ENCODE measurements around the gene GATA3.

The GATA3 gene

DNA sequence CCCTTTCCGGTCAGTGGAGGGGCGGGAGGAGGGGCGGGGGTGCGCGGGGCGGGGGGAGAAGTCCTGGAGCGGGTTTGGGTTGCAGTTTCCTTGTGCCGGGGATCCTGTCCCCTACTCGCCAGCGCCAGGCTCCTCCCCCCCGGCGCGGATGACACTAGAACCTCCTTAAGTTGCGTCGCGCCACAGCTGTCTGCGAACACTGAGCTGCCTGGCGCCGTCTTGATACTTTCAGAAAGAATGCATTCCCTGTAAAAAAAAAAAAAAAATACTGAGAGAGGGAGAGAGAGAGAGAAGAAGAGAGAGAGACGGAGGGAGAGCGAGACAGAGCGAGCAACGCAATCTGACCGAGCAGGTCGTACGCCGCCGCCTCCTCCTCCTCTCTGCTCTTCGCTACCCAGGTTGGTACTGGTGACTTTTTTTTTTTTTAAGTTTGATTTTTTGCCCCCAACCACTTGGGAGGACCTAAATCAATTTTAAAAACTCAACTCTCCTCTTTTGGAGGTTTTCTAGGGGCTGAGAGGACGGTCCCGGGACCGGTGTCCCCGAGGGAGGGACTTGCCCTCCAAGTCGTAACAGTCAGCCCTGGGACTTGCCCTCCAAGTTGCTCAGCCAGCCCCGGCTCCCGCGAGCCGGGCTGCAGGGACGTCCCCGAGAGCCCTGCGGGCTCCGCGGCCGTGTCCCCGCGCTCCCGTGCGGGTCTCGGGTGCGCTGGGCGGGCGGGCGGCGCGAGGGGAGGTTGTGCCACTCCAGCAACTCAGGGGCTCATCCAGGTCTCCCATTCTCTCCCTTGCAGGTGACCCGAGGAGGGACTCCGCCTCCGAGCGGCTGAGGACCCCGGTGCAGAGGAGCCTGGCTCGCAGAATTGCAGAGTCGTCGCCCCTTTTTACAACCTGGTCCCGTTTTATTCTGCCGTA, at the start of gene GATA3:
GATA3 (plus strand) TSS at position 195 of the 914 bp plus-strand sequence. CDS start 968 bp downstream, outside the sequence.
- DNase-seq (ENCODE audit: extremely low read depth, insufficient read length), result peak; percentile 76
- Histone ChIP-seq H3K27me3 (replicated peaks; ENCODE audit: control insufficient read depth, insufficient read depth, low read length) (no peaks in the 10 kb centered on the region), H3K36me3 (ENCODE audit: control insufficient read depth, insufficient read depth, low read length) (peaks cover 6% of the 10 kb centered on the region), H3K4me3 (replicated peaks; ENCODE audit: low read depth, low read length) (peak within 1 kb of the TSS; percentile 76)
- TF ChIP-seq, protein P1, sequence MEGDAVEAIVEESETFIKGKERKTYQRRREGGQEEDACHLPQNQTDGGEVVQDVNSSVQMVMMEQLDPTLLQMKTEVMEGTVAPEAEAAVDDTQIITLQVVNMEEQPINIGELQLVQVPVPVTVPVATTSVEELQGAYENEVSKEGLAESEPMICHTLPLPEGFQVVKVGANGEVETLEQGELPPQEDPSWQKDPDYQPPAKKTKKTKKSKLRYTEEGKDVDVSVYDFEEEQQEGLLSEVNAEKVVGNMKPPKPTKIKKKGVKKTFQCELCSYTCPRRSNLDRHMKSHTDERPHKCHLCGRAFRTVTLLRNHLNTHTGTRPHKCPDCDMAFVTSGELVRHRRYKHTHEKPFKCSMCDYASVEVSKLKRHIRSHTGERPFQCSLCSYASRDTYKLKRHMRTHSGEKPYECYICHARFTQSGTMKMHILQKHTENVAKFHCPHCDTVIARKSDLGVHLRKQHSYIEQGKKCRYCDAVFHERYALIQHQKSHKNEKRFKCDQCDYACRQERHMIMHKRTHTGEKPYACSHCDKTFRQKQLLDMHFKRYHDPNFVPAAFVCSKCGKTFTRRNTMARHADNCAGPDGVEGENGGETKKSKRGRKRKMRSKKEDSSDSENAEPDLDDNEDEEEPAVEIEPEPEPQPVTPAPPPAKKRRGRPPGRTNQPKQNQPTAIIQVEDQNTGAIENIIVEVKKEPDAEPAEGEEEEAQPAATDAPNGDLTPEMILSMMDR (IDR thresholded peaks at IDR 0.05; ENCODE audit: insufficient read depth, low read length, poor library complexity, severe bottlenecking), result no peak

DNA sequence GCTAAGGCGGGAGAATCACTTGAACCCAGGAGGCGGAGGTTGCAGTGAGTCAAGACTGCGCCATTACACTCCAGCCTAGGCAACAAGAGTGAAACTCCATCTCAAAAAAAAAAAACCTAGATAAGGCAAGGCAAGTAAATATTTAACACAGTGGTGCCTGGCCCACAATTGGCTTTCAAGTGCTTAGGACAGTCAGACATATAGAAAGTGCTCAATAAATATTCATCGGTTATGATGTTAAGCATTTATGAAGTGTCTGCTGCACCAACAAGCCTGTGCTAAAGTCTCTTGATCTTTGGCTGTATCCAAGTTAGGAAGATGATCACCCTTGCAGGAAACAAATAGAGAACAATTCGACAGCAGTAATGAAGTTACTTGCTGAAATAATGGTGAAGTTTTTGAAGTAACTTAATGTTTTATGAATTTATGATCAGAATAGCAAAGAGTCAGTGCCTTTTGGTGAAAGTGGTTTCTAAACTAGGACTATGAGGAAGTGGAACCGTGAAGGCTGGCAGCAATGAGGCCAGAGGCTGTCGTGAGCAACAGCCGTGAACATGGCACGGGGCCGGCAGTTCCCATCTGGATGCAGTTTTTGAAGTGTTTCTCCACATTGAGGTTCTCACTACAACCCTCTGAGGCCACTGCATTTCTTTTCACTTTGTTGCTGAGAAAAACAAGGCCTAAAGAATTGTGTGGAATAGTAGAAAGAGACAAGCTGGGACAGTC, 48.1 kb upstream of the GATA3 start:
- no peaks in the 10 kb centered on the region for H3K27me3 ChIP-seq (replicated peaks; ENCODE audit: control insufficient read depth, insufficient read depth, low read length)
- peaks cover 2% of the 10 kb centered on the region for H3K36me3 ChIP-seq (ENCODE audit: control insufficient read depth, insufficient read depth, low read length)
- TF ChIP-seq, protein P1 (IDR thresholded peaks at IDR 0.05; ENCODE audit: insufficient read depth, low read length, poor library complexity, severe bottlenecking), result no peak
- DNase-seq (ENCODE audit: extremely low read depth, insufficient read length), result no peak
- H3K4me3 ChIP-seq (replicated peaks; ENCODE audit: low read depth, low read length), result no peak overlapping the region

DNA sequence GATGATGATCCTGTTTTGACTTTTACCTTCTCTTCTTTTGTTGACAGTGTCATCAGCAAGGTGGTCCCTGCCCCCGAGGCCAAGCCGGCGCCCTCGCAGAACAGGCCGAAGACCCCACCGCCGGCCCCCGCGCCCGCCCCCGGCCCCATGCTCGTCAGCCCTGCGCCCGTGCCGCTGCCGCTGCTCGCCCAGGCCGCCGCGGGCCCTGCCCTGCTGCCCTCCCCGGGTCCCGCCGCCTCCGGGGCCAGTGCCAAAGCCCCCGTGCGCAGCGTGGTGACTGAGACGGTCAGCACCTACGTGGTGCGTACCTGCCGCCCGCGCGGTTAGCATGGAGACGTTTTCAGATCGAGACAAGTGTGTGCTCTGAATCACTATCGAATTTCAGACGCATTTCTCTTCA, 45.5 kb upstream of the GATA3 start:
- TF ChIP-seq, protein P1 (IDR thresholded peaks at IDR 0.05; ENCODE audit: insufficient read depth, low read length, poor library complexity, severe bottlenecking), result no peak
- Histone ChIP-seq H3K36me3 (ENCODE audit: control insufficient read depth, insufficient read depth, low read length) (peaks cover 5% of the 10 kb centered on the region), H3K27me3 (replicated peaks; ENCODE audit: control insufficient read depth, insufficient read depth, low read length) (no peaks in the 10 kb centered on the region), H3K4me3 (replicated peaks; ENCODE audit: low read depth, low read length) (no peak overlapping the region)
- DNase-seq (ENCODE audit: extremely low read depth, insufficient read length), result no peak

DNA sequence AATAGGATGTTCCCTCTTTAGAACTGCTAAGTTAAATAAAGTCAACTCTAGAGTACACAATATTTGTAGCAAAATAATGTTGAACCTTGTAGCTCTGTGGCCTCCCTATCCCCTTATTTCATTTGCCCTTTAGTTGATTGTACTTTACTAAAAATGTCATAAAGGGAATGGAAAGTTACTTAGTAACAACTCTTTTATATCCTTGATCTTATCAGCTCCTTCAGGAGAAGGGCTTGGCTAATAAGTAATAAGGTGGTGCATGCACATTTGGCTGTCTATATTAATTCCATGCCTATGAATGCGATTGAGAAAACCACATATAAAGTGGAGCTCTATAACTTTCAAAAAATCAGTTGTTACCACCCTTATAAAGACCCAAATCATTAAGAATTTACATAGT, 41.5 kb upstream of the GATA3 start:
- Histone ChIP-seq H3K36me3 (ENCODE audit: control insufficient read depth, insufficient read depth, low read length) (peaks cover 9% of the 10 kb centered on the region), H3K27me3 (replicated peaks; ENCODE audit: control insufficient read depth, insufficient read depth, low read length) (no peaks in the 10 kb centered on the region), H3K4me3 (replicated peaks; ENCODE audit: low read depth, low read length) (no peak overlapping the region)
- no peak for DNase-seq (ENCODE audit: extremely low read depth, insufficient read length)
- TF ChIP-seq, protein P1 (IDR thresholded peaks at IDR 0.05; ENCODE audit: insufficient read depth, low read length, poor library complexity, severe bottlenecking), result no peak

DNA sequence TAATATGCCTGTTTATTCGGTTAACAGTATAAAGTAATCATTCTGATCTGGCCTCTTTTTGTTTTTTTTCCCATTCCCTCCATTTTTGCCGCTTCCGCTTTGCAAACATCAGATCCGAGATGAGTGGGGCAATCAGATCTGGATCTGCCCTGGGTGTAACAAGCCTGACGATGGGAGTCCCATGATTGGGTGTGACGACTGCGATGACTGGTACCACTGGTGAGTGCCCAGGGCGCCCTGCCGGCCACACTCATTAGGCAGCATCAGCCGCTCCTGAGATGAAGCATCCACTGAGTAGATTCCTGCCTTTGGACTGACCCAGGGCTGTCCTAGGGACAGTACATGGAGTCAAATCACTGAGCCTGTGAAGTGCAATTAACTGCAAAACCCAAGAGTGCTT, 40.9 kb upstream of the GATA3 start:
- Histone ChIP-seq H3K4me3 (replicated peaks; ENCODE audit: low read depth, low read length) (no peak overlapping the region), H3K36me3 (ENCODE audit: control insufficient read depth, insufficient read depth, low read length) (peaks cover 9% of the 10 kb centered on the region), H3K27me3 (replicated peaks; ENCODE audit: control insufficient read depth, insufficient read depth, low read length) (no peaks in the 10 kb centered on the region)
- TF ChIP-seq, protein P1 (IDR thresholded peaks at IDR 0.05; ENCODE audit: insufficient read depth, low read length, poor library complexity, severe bottlenecking), result no peak
- no peak for DNase-seq (ENCODE audit: extremely low read depth, insufficient read length)

Measured in GM06990 (cell line).